Left hindlimb (tissue), 1 donor: ENCODE data around the gene EPX.

Experiments
- DNase-seq: peaks from one replicate; pipeline ENCODE4 v3.0.0-alpha.2; 2018

EPX gene

GRCh38 chr17:58187063-58187462 is 5.5 kb upstream of the EPX start:
- no peak for DNase-seq

- DNase-seq = no peak
These were observed 4.9 kb upstream of the EPX start for GRCh38 chr17:58187675-58188074.

- DNase-seq = peak; percentile 63
These were observed 2.9 kb upstream of the EPX start for GRCh38 chr17:58189436-58190146.

GRCh38 chr17:58191241-58191896 is 1.2 kb upstream of the EPX start:
- no peak for DNase-seq

GRCh38 chr17:58193641-58194255 is 1.2 kb downstream of the EPX start:
- DNase-seq = no peak

- DNase-seq = no peak
These were observed 3.1 kb downstream of the EPX start for GRCh38 chr17:58195518-58196123.

- no peak for DNase-seq
These were observed 4.1 kb downstream of the EPX start for GRCh38 chr17:58196610-58197009.

- DNase-seq = no peak
These were observed 7.6 kb downstream of the EPX start for GRCh38 chr17:58200024-58200633.

- DNase-seq = no peak
These were observed 10.3 kb downstream of the EPX start for GRCh38 chr17:58202859-58203258.

GRCh38 chr17:58204796-58205195 is 12.3 kb downstream of the EPX start:
- DNase-seq = no peak

GRCh38 chr17:58205936-58206335 is 13.4 kb downstream of the EPX start:
- DNase-seq = no peak

GRCh38 chr17:58207451-58207850 is 14.9 kb downstream of the EPX start:
- DNase-seq = no peak

- no peak for DNase-seq
These were observed 15.8 kb downstream of the EPX start for GRCh38 chr17:58208344-58208743.

GRCh38 chr17:58210922-58211321 is 18.4 kb downstream of the EPX start:
- DNase-seq = no peak

GRCh38 chr17:58215685-58216084 is 23.2 kb downstream of the EPX start:
- no peak for DNase-seq

- no peak for DNase-seq
These were observed 25.2 kb downstream of the EPX start for GRCh38 chr17:58217766-58218165.

- DNase-seq = peak; percentile 96
These were observed 26.7 kb downstream of the EPX start, which contains the start of gene MKS1 for GRCh38 chr17:58219007-58219788. MKS1 (minus strand) TSS chr17:58219255; CDS start chr17:58219230, 25 bp downstream.

- no peak for DNase-seq
These were observed 27.3 kb downstream of the EPX start for GRCh38 chr17:58219789-58220183.

- DNase-seq = no peak
These were observed 31.8 kb downstream of the EPX start for GRCh38 chr17:58224315-58224714.

GRCh38 chr17:58227733-58228132 is 35.2 kb downstream of the EPX start:
- no peak for DNase-seq

- DNase-seq = no peak
These were observed 36.2 kb downstream of the EPX start for GRCh38 chr17:58228679-58229078.

GRCh38 chr17:58229384-58229783 is 36.9 kb downstream of the EPX start:
- no peak for DNase-seq
